ENCODE results near the gene RPL5. TPM values are rescaled to one million over a fixed set of nuclear protein-coding genes. Genes with fewer than 3 reads are reported as not detected.

RPL5 gene
- total RNA-seq, 1 donor from 2014 or later, result 1,528 TPM

- Mint-ChIP-seq H3K36me3 (ENCODE audit: low read depth) (peaks cover 4% of the 10 kb centered on the region), H3K4me1 (no peaks in the 10 kb centered on the region), H3K9me3 (peaks cover 11% of the 10 kb centered on the region), H3K27ac (ENCODE audit: unreplicated experiment) (no peak overlapping the region), H3K4me3 (no peak overlapping the region), H3K27me3 (ENCODE audit: low read depth) (no peaks in the 10 kb centered on the region)
- no peak for DNase-seq (ENCODE audit: low read depth, low spot score)
- TF ChIP-seq CTCF (conservative IDR thresholded peaks at IDR 0.05), result no peak
Measured at GRCh38 chr1:92886886-92887419, 55.1 kb downstream of the RPL5 start.

- Mint-ChIP-seq H3K27me3 (ENCODE audit: low read depth) (no peaks in the 10 kb centered on the region), H3K9me3 (peaks cover 11% of the 10 kb centered on the region), H3K36me3 (ENCODE audit: low read depth) (peaks cover 4% of the 10 kb centered on the region), H3K4me1 (no peaks in the 10 kb centered on the region), H3K4me3 (no peak overlapping the region), H3K27ac (ENCODE audit: unreplicated experiment) (no peak overlapping the region)
- no peak for TF ChIP-seq CTCF (conservative IDR thresholded peaks at IDR 0.05)
- DNase-seq (ENCODE audit: low read depth, low spot score), result no peak
Measured at GRCh38 chr1:92887465-92887864, 55.6 kb downstream of the RPL5 start.

Other genes starting within 250 kb of the RPL5 start
- 22.8 and 24.7 TPM in 2 replicates for gene EVI5, start 46.9 kb upstream of the RPL5 start, total RNA-seq
- gene DIPK1A, start 129.4 kb downstream of the RPL5 start, total RNA-seq, result 2.0 and 2.3 TPM in 2 replicates
- 77.1 and 83.5 TPM in 2 replicates for gene MTF2, start 247.2 kb downstream of the RPL5 start, total RNA-seq

Measured in neural crest cell (in vitro differentiated cells).